ENCODE data around the gene MGAT5B. TPM values are rescaled to one million over a fixed set of nuclear protein-coding genes. Genes with fewer than 3 reads are reported as not detected.

Gene MGAT5B
- total and polyA plus RNA-seq, 2 of the 13 experiments (the other 11 are each of a cell fraction or from before 2014, with no cell fraction given), result 0.07 to 0.13 TPM

- no peak for FAIRE-seq
- CTCF ChIA-PET (ENCODE audit: low intra/inter-chr PET ratio, low total read pairs), result no interaction called here
- POLR2A ChIA-PET, result no interaction called here
Observed at GRCh38 chr17:76911299-76912017, 43.3 kb downstream of the MGAT5B start.

More at GRCh38 chr17:76911299-76912017, 43.3 kb downstream of the MGAT5B start:
- in situ Hi-C loops (cut with HindIII; ENCODE audit: extremely low pct_ligation_motif_present, low pct_unique_long_range_greater_than_20kb) (no loop called here), intact Hi-C loops (cut with micrococcal nuclease; ENCODE audit: unreplicated experiment) (no loop called here)
- WGBS (ENCODE audit: low lambda C conversion rate), result 18% methylated on average over 4 of the region's 5 CpGs
- Histone ChIP-seq H3K4me3 (replicated peaks in 1 of 3; ENCODE audit: insufficient read depth in 1 of 3, low read depth in 2 of 3, low read length in 3 of 3) (no peak overlapping the region), H3K4me1 (ENCODE audit: insufficient read depth, low read length) (peaks cover 20% of the 10 kb centered on the region), H3K4me2 (ENCODE audit: low read depth, low read length) (no peak overlapping the region), H3K79me2 (ENCODE audit: insufficient read depth, low read length) (no peaks in the 10 kb centered on the region), H4K20me1 (ENCODE audit: insufficient read depth, low read length) (peaks cover 14% of the 10 kb centered on the region; the same call in 1 of the 2 replicates), H3K9me3 (ENCODE audit: low read length) (no peaks in the 10 kb centered on the region), H3K36me3 (replicated peaks in 1 of 2; ENCODE audit: control insufficient read depth in 1 of 2, insufficient read depth in 2 of 2, low read length in 2 of 2) (no peaks in the 10 kb centered on the region), H3K9ac (ENCODE audit: insufficient read depth, low read depth, low read length) (no peak overlapping the region), H3K27ac (ENCODE audit: extremely low read length, insufficient read depth, low read length) (no peak overlapping the region), H2AFZ (ENCODE audit: low read length) (no peak overlapping the region), H3K27me3 (ENCODE audit: control insufficient read depth in 1 of 2, insufficient read depth in 2 of 2, low read length in 2 of 2) (peaks cover 0 to 65% of the 10 kb centered on the region in 2 experiments)
- no peak for DNase-seq (ENCODE audit: low spot score)
- ATAC-seq, result no peak
- no TSS peak for BruUV-seq (replicated peaks)
- no peak for TF ChIP-seq ATF6 (CRISPR knock-in tag; conservative IDR thresholded peaks at IDR 0.05)
- TF ChIP-seq ZNF101 (CRISPR knock-in tag; IDR thresholded peaks at IDR 0.05; ENCODE audit: borderline replicate concordance, low read depth), result no peak
- TF ChIP-seq KMT2A (CRISPR knock-in tag; IDR thresholded peaks at IDR 0.05), result no peak
- no peak for TF ChIP-seq SALL1 (CRISPR knock-in tag; IDR thresholded peaks at IDR 0.05)
- no peak for TF ChIP-seq ZUFSP (CRISPR knock-in tag; IDR thresholded peaks at IDR 0.05; ENCODE audit: borderline replicate concordance)
- no peak for TF ChIP-seq CENPBD1 (CRISPR knock-in tag; IDR thresholded peaks at IDR 0.05; ENCODE audit: borderline replicate concordance, low read depth)
- TF ChIP-seq GTF2F1 (IDR thresholded peaks at IDR 0.05; ENCODE audit: low read length), result no peak
- no peak for TF ChIP-seq CERS6 (CRISPR knock-in tag; IDR thresholded peaks at IDR 0.05)
- no peak for TF ChIP-seq FOXO4 (CRISPR knock-in tag; conservative IDR thresholded peaks at IDR 0.05)
- no peak for TF ChIP-seq ZBTB25 (CRISPR knock-in tag; IDR thresholded peaks at IDR 0.05)
- no peak for TF ChIP-seq RBM39 (IDR thresholded peaks at IDR 0.05; ENCODE audit: low read depth, low read length, poor library complexity, severe bottlenecking)
- TF ChIP-seq ZSCAN31 (CRISPR knock-in tag; IDR thresholded peaks at IDR 0.05; ENCODE audit: low read depth), result no peak
- TF ChIP-seq ZNF775 (CRISPR knock-in tag; IDR thresholded peaks at IDR 0.05; ENCODE audit: borderline replicate concordance), result no peak
- TF ChIP-seq ZNF260 (CRISPR knock-in tag; IDR thresholded peaks at IDR 0.05; ENCODE audit: borderline replicate concordance, low read depth), result no peak

All from HepG2 (cell line).